ENCODE data around the gene SLC11A1.

The SLC11A1 gene

DNA sequence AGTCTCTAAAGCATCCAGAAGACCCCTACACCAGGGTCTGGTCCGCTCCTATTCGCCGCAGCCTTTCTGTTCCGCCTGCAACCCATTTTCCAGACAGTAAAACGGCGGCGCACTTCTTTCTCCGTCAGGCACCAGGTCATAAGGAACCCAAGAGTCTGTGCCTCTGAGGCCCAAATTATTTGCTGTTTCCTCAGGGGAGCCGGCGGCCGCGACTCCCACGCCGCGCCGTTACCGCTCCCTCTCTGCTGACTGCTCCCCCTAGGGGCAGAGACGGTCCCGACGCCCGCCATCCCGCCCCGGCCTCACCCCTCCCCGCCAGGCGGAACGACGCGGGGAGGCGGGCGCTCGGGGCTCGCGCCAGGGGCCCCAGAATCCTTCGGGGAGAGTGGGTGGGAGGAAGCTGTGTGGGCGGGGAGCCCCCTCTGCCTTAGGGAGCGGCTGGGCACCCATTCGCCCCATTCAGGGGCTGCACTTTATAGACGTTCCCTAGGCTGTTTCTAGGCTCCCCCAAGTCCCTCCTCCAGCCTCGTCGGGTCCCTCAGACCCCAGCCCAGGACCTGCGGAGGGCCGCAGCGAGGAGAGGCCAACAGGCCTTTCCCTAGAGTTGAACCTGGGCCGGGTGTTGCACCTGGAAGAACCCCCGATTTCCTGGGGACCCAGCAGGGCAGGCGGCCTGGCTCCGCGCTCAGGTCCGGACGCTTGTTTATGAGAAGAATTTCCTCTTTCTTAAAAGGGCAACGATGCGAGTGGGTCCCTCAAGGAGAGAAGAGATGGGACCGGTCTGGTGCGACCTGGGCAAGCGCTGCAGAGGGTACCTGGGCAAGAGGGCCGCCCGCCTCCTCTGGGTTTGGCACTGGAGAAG is 14.0 kb downstream of the SLC11A1 start:
- TF ChIP-seq CTCF (IDR thresholded peaks at IDR 0.05; ENCODE audit: control insufficient read depth, insufficient read depth, low read depth, low read length, missing control alignments), result peak; percentile 74
- DNase-seq (ENCODE audit: low read depth), result peak; percentile 95

DNA sequence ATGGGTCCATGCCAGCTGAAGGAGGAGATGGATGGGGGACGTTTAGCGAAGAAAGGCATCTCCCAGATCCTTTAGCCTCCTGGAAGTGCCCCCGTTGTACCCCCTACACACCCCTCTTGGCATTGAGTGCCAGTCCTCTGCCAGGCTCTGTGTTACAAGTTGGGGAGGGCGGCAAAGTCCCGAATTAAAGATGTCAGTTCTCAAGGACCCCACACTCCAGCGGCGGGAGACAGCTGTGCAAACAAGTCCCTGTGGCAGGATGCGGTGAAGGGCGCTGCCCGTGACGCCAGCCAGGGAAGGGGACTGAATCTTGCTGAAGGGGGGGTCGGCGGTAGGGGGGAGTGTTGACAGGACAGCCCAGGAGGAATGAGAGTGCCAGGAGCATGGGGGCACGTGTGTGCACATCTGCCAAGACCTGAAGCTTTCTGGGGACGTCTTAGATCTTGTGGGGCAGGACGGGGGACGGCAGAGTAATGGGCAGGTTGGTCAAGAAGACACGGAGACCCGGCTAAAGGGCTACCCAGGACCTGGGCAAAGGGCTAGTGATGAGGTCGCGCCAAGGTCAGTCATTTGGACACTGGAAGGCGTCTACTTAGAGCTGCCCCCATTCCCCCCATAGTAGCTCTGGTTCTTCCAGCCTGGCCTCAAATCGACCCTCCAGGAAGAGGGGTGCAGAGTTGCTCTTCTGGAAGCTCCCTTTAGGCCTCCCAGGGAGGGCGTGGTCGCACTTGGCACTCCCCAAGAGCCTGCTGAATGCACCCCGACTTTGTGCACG is 14.8 kb downstream of the SLC11A1 start:
- DNase-seq (ENCODE audit: low read depth), result no peak
- H3K4me3 ChIP-seq (ENCODE audit: control insufficient read depth, low read depth, low read length), result peak overlapping the region; percentile 75
- TF ChIP-seq CTCF (IDR thresholded peaks at IDR 0.05; ENCODE audit: control insufficient read depth, insufficient read depth, low read depth, low read length, missing control alignments), result no peak

More for the DNA sequence above, 14.0 kb downstream of the SLC11A1 start:
- peak overlapping the region; percentile 75 for H3K4me3 ChIP-seq (ENCODE audit: control insufficient read depth, low read depth, low read length)

DNA sequence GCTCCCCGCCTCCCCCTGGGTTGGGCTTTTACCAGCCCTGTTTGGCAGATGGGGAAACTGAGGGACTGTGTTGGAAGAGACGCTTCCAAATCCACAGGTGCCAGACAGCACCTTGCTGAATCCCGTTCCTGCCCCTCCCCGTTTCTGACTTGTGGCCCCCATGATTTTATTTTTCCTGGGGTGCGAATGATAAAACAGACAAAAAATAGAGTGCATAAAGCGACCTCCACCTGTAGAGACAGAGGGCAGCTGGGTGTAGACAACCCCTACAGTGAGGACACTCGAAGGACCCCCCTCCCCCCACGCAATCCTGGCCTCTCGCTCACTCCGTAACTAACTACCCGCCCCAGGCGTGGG is 15.4 kb downstream of the SLC11A1 start:
- no peak for TF ChIP-seq CTCF (IDR thresholded peaks at IDR 0.05; ENCODE audit: control insufficient read depth, insufficient read depth, low read depth, low read length, missing control alignments)
- no peak for DNase-seq (ENCODE audit: low read depth)
- H3K4me3 ChIP-seq (ENCODE audit: control insufficient read depth, low read depth, low read length), result peak overlapping the region; percentile 75

DNA sequence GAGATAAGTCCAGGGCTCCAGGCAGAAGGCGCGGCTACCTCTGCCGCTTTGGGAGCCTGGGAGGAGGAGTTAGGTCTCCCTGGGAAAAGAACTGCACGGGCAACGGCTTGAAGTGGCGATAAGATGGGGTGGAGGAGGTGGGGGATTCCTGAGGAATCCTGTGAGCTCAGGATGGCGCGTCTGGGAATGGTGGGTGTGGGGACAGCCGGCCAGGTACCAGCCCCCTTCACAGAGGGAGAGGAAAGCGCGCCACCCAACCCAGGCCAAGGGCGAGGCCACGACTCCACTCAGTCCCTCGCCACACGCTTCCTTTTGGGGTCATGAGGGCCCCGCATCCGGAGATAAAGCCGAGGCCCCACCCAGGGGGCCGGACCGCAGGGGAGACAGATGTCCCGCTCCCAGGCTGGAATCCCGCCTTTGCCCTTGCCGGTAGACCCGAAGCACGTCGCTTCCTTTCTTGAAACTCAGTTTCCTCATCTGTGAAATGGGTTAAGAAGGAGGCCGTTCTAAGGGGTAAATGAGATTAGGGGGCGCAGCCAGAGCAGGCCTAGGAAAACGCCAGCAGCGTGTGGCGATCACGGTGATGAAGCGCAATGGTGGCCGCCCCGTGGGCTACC is 15.9 kb downstream of the SLC11A1 start:
- no peak for TF ChIP-seq CTCF (IDR thresholded peaks at IDR 0.05; ENCODE audit: control insufficient read depth, insufficient read depth, low read depth, low read length, missing control alignments)
- no peak for DNase-seq (ENCODE audit: low read depth)
- peak overlapping the region; percentile 75 for H3K4me3 ChIP-seq (ENCODE audit: control insufficient read depth, low read depth, low read length)

DNA sequence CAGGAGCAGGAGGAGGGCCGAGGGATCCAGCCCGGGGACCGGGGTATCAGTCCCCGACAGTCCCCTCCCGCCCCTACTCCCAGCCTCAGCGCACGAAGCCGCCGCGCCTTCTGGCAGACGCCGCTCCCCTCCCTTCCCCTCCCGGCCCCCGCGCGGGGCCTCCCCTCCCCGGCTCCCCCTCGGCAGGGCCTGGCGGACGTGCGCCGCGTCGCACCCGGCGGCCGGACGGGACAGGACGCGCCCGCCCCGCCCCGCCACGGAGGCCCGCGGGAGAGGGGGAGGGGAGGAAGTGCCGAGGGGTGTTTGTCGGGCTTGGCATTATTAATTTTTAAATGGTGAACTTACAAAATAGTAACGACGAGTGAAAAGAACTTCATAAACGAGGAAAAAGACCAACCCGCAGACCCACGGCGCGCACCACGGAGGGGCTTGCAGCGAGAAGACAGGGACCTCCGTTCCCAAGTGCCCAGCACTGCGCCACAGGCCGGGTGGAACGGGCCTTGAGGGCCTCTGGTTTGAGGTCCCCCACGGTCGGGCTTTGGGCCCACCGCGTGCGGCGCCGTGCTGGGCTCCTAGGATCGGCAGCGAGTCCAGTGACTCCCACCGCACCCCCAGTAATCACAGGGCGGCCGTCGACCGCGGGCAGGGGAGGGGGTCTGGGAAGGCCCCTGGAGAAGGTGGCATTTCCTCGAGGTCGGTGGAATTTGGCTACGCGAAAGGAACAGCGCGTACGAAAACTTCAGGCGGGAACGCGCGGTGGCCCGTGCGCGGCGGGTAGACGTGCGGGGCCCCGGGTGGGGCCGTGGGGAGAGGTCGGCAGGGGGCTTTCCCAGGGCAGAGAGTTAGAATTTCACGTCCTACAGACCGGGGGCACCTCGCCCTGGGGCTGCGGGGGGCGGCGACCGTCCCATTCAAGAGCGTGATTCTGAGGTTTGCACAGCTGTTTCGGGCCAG is 16.6 kb downstream of the SLC11A1 start:
- TF ChIP-seq CTCF (IDR thresholded peaks at IDR 0.05; ENCODE audit: control insufficient read depth, insufficient read depth, low read depth, low read length, missing control alignments), result no peak
- no peak for DNase-seq (ENCODE audit: low read depth)
- peak overlapping the region; percentile 75 for H3K4me3 ChIP-seq (ENCODE audit: control insufficient read depth, low read depth, low read length)
